Keratinocyte (primary cell): ENCODE measurements around the gene PCNT. TPM values are rescaled to one million over a fixed set of nuclear protein-coding genes. Genes with fewer than 3 reads are reported as not detected.

ENCODE experiments used
- DNase-seq: peaks from one replicate; pipeline ENCODE4 v3.0.0-alpha.2; 2011; ENCODE audit warnings: low read depth, missing footprints, low spot score
- FAIRE-seq: peaks from 2 replicates; lab custom pipeline; 2011; peaks lifted over from hg19 to GRCh38; lab: Jason Lieb, UNC
- H2AFZ ChIP-seq: 2 replicates; pipeline ENCODE4 v1.6.0; 2012; ENCODE audit warnings: low read length, control low read depth, inconsistent platforms; ENCODE audit not compliant: control insufficient read depth
- H3K27ac ChIP-seq: 2 replicates; pipeline ENCODE4 v1.5.1; 2011; ENCODE audit warnings: low read length; ENCODE audit not compliant: control insufficient read depth, insufficient read depth
- H3K27me3 ChIP-seq: 3 replicates; pipeline ENCODE4 v1.6.0; 2011; ENCODE audit warnings: low read length; ENCODE audit not compliant: control insufficient read depth, insufficient read depth; ENCODE audit errors: extremely low read depth
- H3K36me3 ChIP-seq, 2 experiments: 2 replicates in 1 of 2; 3 replicates in 1 of 2; pipeline ENCODE4 v1.5.1; 2011; ENCODE audit warnings: low read length in 2 of 2, mild to moderate bottlenecking in 1 of 2; ENCODE audit not compliant: control insufficient read depth in 2 of 2, insufficient read depth in 2 of 2; ENCODE audit errors: extremely low read depth in 1 of 2
- H3K4me1 ChIP-seq: 3 replicates; pipeline ENCODE4 v1.5.1; 2011; ENCODE audit warnings: low read length; ENCODE audit not compliant: control insufficient read depth, insufficient read depth; ENCODE audit errors: extremely low read depth
- H3K4me2 ChIP-seq: 3 replicates; pipeline ENCODE4 v1.6.0; 2011; ENCODE audit warnings: low read depth, low read length; ENCODE audit not compliant: control insufficient read depth, insufficient read depth; ENCODE audit errors: extremely low read depth
- H3K4me3 ChIP-seq, 3 experiments: fragments of 200-600 bp in 1 of 3; sonication (generic) in 1 of 3; 2 replicates in 2 of 3; 3 replicates in 1 of 3; pipeline ENCODE4 v1.5.1; 2011 to 2016; ENCODE audit warnings: low read length in 3 of 3, mild to moderate bottlenecking in 3 of 3, control low read depth in 2 of 3, inconsistent platforms in 1 of 3, low read depth in 1 of 3, mixed read lengths in 1 of 3, mixed run types in 1 of 3, moderate library complexity in 1 of 3; ENCODE audit not compliant: control insufficient read depth in 2 of 3, insufficient read depth in 2 of 3; ENCODE audit errors: extremely low read depth in 1 of 3
- H3K79me2 ChIP-seq: 2 replicates; pipeline ENCODE4 v1.6.0; 2012; ENCODE audit warnings: low read length; ENCODE audit not compliant: control insufficient read depth, insufficient read depth
- H3K9ac ChIP-seq: 3 replicates; pipeline ENCODE4 v1.6.0; 2011; ENCODE audit warnings: low read length; ENCODE audit not compliant: control insufficient read depth, insufficient read depth; ENCODE audit errors: extremely low read depth
- H3K9me1 ChIP-seq: 3 replicates; pipeline ENCODE4 v1.6.0; 2011; ENCODE audit warnings: low read length; ENCODE audit not compliant: control insufficient read depth, insufficient read depth; ENCODE audit errors: extremely low read depth
- H3K9me3 ChIP-seq: 2 replicates; pipeline ENCODE4 v1.5.1; 2012; ENCODE audit warnings: low read depth, low read length; ENCODE audit not compliant: control insufficient read depth
- H4K20me1 ChIP-seq: 3 replicates; pipeline ENCODE4 v1.6.0; 2011; ENCODE audit warnings: low read length; ENCODE audit not compliant: control insufficient read depth, insufficient read depth; ENCODE audit errors: extremely low read depth
- EZH2 ChIP-seq: IDR thresholded peaks from one replicate; pipeline ENCODE4 v1.6.1; 2012; ENCODE audit warnings: inconsistent platforms, mild to moderate bottlenecking, low read length, moderate library complexity
- dilution Hi-C: fragments of 300-500 bp; cut with MboI; formaldehyde crosslinking; loops from one replicate; pipeline ENCODE4 v1.7.0; 2020; ENCODE audit warnings: low sequenced_read_pairs; ENCODE audit not compliant: extremely low pct_ligation_motif_present
- polyA plus RNA-seq, 5 experiments: library from polyadenylated mRNA; depleted of rRNA in 3 of 5; stranded (reverse) in 3 of 5; stranded (forward) in 1 of 5; unstranded in 1 of 5; fragments of >200 nt; gene quantifications; 1 replicate in 1 of 5; 2 replicates in 3 of 5; 3 replicates in 1 of 5; pipeline versions ENCODE4 v1.2.1 to v1.2.3, GENCODE V29; 2011 to 2012; ENCODE audit warnings: missing spikeins in 2 of 5, low read depth in 1 of 5, low replicate concordance in 1 of 5
- TF ChIP-seq, protein P1 (sequence below), 3 experiments: IDR thresholded peaks in 1 of 3; conservative IDR thresholded peaks in 1 of 3; optimal IDR thresholded peaks in 1 of 3; 2 replicates in 2 of 3; 3 replicates in 1 of 3; pipeline versions ENCODE3 to v1.5.1; 2011; ENCODE audit warnings: low read length in 3 of 3, mild to moderate bottlenecking in 3 of 3, moderate library complexity in 2 of 3, control low read depth in 1 of 3, inconsistent platforms in 1 of 3; ENCODE audit not compliant: insufficient read depth in 2 of 3; ENCODE audit errors: extremely low read depth in 1 of 3

The PCNT gene
- polyA plus RNA-seq, 1 donor (not counting 4 experiments of a cell fraction or from before 2014, with no cell fraction given): 9.8 TPM

DNA sequence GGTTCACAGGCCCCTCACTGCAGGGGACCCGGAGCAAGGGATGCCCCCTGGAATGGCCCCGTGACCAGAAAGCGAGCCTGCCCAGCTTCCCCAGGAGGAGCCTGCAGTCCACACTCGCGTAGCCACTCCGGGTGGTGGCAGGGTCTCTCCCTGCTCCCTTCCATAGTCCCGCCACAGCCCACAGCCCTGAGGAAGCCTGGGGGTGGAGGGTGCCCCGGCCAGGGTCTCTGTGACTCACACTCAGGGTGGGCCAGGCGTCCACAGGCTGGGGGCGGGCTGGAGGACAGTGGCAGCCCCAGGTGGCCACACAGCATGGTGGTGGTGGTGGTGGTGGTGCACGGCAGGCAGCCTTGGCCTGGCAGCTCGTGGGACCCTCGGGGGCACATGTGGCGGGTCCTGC is 22.2 kb upstream of the PCNT start:
- Histone ChIP-seq H3K27ac (no peak overlapping the region), H3K36me3 (peaks cover 0 to 8% of the 10 kb centered on the region in 2 experiments), H3K9ac (no peak overlapping the region), H3K27me3 (no peaks in the 10 kb centered on the region), H2AFZ (no peak overlapping the region), H3K9me3 (no peaks in the 10 kb centered on the region), H3K4me2 (no peak overlapping the region), H3K79me2 (no peaks in the 10 kb centered on the region), H4K20me1 (no peaks in the 10 kb centered on the region), H3K4me1 (no peaks in the 10 kb centered on the region), H3K9me1 (no peaks in the 10 kb centered on the region), H3K4me3 (no peak overlapping the region)
- no peak for TF ChIP-seq EZH2
- TF ChIP-seq, protein P1, sequence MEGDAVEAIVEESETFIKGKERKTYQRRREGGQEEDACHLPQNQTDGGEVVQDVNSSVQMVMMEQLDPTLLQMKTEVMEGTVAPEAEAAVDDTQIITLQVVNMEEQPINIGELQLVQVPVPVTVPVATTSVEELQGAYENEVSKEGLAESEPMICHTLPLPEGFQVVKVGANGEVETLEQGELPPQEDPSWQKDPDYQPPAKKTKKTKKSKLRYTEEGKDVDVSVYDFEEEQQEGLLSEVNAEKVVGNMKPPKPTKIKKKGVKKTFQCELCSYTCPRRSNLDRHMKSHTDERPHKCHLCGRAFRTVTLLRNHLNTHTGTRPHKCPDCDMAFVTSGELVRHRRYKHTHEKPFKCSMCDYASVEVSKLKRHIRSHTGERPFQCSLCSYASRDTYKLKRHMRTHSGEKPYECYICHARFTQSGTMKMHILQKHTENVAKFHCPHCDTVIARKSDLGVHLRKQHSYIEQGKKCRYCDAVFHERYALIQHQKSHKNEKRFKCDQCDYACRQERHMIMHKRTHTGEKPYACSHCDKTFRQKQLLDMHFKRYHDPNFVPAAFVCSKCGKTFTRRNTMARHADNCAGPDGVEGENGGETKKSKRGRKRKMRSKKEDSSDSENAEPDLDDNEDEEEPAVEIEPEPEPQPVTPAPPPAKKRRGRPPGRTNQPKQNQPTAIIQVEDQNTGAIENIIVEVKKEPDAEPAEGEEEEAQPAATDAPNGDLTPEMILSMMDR (optimal IDR thresholded peaks at IDR 0.05 in 1 of 3, IDR thresholded peaks at IDR 0.05 in 1 of 3, conservative IDR thresholded peaks at IDR 0.05 in 1 of 3; ENCODE audit: extremely low read depth in 1 of 3, insufficient read depth in 2 of 3, low read length in 3 of 3): no peak
- no peak for DNase-seq
- dilution Hi-C loops: no loop called here
- no peak for FAIRE-seq

- H3K36me3 ChIP-seq: peaks cover 0 to 7% of the 10 kb centered on the region in 2 experiments
- no peaks in the 10 kb centered on the region for H3K4me1 ChIP-seq
- dilution Hi-C loops: no loop called here
- H3K9ac ChIP-seq: no peak overlapping the region
- FAIRE-seq (no peak), DNase-seq (no peak)
- no peak overlapping the region for H2AFZ ChIP-seq
- TF ChIP-seq, protein P1 (optimal IDR thresholded peaks at IDR 0.05 in 1 of 3, IDR thresholded peaks at IDR 0.05 in 1 of 3, conservative IDR thresholded peaks at IDR 0.05 in 1 of 3; ENCODE audit: extremely low read depth in 1 of 3, insufficient read depth in 2 of 3, low read length in 3 of 3): no peak
- TF ChIP-seq EZH2: no peak
- no peaks in the 10 kb centered on the region for H3K79me2 ChIP-seq
- no peaks in the 10 kb centered on the region for H3K27me3 ChIP-seq
- H3K27ac ChIP-seq: no peak overlapping the region
- no peaks in the 10 kb centered on the region for H4K20me1 ChIP-seq
- no peak overlapping the region for H3K4me3 ChIP-seq
- no peaks in the 10 kb centered on the region for H3K9me3 ChIP-seq
- H3K9me1 ChIP-seq: no peaks in the 10 kb centered on the region
- H3K4me2 ChIP-seq: no peak overlapping the region
These were observed 19.5 kb upstream of the PCNT start for GRCh38 chr21:46304437-46304836.
